Right renal pelvis (tissue), 4 donors: ENCODE measurements around the gene TMEM127. TPM values are rescaled to one million over a fixed set of nuclear protein-coding genes. Genes with fewer than 3 reads are reported as not detected.

Experiments
- DNase-seq, 4 donors: peaks; one replicate each; pipeline ENCODE4 v3.0.0-alpha.2; 2013; ENCODE audit warnings: low read depth in 4 of 4, low spot score in 3 of 4, missing footprints in 1 of 4
- polyA plus RNA-seq, 4 donors: library from polyadenylated mRNA; unstranded; fragments of 120-200 nt; gene quantifications; one replicate each; pipeline ENCODE4 v1.2.1, GENCODE V29; 2013; ENCODE audit not compliant: insufficient read length in 4 of 4

The TMEM127 gene
- polyA plus RNA-seq, 4 donors, result 47.6 to 49.1 (median 48.5) TPM

DNA sequence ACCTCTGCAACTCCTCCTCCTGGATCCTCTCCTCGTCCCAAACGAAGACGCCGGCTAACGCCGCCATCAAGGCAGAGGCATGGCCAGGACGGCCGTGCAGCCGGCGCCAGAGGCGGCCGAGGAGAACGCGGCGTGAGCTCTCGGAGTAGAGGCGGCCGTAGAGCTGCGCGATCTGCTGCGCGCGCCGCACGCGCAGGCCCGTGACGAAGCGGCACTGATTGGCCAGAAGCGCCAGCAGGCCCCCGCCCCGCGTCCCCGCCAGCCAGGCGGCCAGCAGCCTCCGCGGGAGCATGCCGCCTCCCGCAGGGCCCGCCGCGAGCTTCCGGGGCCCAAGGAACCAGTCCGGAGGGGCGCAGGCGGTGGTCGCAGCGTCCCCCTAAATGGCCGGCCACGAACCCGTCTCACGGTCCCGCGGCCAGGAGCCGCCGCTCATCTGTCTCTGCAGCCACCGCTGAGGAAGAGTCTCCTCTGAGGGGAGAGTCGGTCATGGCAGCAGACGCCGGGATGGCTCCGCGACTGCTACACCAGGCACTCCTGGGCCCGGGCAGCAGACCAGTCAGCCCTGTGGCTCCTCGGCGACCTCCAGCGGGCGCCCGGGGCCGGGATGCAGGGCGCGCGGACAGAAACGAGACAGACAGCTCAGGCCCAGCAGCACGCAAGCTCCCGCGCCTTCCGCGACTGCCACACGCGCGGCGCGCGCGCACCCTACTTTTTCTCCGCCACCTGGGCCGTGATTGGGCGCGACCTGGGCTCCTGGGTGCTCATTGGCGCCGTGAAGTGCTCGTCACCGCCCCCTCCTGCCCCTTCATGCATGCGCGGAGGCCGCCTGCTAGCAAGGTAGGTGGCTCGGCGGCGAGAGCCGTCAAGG lies 57.4 kb downstream of the TMEM127 start, which contains the start of gene STARD7:
Gene STARD7, minus strand, starts transcription at position 685 of the 868 bp plus-strand sequence. Its CDS starts 393 bp downstream, at position 292.
- peak; percentile 95 for DNase-seq

DNA sequence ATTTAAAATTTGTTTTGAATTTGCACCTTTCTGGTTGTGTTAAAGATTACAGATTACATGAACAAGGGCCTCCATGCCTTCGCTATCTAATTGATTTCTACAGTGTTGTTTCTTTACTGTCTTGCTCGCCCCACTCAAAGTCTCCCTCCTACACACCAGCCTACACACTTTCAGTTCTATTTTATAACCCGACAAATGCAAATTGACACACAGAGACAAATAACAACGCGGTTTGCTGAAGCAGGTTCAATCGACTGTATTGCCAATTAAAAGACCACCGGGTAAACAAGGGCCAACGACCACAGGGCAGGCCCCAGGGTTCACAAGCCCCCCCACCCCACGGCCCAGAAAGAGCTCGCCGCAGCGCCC lies 58.0 kb downstream of the TMEM127 start:
- peak in 1 of 4 donors; percentile 15 for DNase-seq

DNA sequence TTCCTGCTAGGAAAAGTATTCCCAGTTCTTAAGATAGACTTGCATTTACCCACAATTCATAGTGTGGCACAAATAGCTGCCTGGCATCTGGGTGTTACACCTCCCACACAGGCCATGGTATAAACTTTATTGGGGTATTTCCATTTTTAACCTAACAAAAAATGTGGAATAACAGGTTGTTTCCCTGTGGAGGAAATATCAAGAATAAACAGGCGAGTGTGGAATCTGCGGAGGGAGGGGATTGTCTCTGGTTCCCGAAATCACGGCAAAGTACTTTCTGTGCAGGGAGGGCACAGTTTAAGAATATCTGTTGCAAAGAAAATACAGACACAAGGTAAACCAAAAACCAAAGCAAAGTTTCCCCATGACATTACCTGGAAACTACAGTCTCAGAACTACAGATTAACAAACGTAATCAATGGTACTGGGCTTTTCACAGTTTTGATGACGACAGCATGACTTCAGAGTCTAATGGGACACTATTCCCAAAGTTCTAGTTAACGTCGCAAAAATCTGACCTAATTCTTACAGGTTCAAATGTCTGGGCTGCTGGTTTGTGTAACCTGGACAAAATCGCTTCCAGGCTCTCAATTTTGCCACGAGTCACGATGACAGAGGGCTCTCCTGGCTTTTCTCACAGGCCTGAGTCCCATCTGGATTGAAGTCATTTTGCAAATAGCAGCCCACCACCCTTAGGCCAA lies 58.6 kb downstream of the TMEM127 start:
- peak in 1 of 4 donors; percentile 4 for DNase-seq

DNA sequence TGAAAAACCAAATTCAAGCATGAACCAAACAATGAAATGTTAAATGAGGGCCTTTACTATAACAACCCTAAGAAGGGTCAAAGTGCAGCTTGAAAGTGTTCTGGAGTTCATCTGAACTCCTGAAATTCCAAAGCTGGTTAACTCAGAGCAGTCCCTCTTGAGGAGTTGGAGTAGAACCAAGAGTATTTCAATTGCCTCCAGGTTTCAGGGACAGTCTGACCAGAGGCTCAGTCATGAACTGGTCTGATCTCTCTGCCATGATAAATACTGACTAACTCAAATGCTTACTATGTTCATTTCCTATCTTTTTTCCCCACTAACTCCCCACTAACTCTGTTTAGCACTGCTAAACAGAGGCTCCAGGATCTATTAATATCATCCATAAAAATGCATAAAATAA lies 59.9 kb downstream of the TMEM127 start:
- no peak for DNase-seq

DNA sequence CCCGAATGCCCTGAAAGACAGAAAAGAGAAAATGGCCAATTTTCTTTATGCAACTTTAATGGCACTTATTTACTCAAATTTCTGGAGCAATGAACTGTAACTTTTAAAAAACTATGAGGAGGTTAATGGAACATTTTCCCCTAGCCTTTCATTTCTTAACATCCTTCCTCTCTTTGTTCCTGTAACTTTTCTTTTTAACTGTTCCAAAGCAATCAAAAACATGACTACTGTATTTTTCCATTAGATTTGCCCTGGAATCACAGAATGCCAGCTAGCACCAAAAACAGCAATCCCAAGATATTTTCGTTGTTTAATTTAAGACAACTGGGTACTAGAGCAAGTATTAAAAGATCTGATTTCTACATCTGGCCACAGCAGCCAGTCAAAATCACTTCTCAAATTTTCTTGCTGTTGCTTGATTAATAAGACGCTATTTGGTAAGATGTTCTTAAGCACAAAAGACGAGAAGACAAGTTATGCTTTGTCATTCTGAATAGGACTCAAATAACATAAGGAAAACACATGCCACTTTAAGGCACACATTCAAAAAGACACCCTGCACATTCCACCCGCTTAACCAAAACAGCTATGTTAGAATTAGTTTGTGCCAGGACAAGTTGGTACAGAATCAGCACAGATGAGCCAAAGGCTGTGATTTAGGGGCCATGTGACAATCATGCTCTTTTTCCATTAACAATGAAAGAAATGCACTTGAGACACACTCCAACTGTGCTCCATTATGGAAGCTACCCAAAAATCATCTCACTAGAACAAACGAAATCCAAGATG lies 60.8 kb downstream of the TMEM127 start:
- no peak for DNase-seq

DNA sequence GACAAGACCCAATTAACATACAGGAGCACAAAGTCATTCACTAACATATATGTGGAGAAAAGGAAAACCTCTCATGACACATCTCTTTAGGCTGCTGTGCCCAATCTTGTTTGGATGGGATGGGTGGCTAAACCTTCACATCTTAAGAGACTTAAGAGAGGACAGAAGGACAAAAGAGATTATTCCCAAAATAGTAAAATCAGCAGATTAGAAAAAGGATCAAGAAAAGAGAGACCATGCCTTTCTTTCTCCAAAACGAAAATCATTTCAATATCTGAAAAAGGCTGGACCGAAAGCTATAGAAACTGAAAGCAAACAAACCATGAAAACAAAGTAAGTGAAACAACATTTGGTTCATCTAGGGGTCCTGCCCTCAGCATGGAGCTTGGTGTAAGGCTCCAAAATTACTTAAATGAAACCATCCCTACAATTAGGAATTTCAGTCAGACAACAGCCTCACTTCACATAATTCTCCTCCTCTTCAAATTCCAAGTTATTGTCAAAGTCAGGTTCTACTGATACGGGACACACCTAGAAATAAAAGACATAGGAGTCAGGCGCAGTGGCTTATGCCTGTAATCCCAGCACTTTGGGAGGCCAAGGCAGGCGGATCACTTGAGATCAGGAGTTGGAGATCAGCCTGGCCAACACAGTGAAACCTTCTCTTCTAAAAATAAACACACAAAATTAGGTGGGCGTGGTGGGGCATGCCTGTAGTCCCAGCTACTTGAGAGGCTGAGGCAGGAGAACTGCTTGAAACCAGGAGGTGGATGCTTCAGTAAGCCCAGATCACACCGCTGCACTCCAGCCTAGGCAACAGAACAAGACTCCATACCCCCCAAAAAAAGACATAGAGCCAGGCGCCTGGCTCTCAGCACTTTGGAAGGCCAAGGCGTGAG lies 62.4 kb downstream of the TMEM127 start:
- DNase-seq, result no peak

DNA sequence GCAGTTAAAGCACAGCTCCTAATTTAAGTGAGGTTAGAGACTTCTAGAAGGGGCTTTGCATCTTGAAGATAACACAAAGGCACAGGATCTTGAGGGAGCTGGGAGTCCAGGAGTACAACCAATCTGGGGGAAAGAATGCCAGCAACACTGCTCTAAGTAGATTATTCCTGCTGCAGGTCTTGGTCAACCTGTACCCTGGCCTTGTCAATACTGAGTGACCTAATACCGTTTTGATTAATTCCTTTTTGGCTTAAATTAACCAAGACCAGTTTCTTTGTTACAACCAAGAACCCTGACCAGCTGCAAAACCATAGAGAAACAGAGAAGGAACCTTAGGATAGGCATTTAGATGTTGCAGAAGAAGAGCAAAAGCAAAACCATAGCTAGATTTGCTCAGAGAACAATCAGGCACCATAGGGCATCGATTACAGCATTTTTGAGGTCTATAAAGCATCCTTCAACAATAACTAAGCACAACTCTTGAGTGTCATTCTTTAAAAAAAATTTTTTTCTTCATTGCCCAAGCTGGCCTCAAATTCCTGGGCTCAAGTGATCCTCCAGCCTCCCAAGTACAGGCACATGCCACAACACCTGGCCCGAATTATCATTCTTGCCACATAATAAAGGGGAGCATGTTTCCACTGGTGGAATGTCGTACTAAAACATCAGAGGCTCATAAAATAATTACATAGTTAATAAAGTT lies 63.5 kb downstream of the TMEM127 start:
- DNase-seq, result no peak

DNA sequence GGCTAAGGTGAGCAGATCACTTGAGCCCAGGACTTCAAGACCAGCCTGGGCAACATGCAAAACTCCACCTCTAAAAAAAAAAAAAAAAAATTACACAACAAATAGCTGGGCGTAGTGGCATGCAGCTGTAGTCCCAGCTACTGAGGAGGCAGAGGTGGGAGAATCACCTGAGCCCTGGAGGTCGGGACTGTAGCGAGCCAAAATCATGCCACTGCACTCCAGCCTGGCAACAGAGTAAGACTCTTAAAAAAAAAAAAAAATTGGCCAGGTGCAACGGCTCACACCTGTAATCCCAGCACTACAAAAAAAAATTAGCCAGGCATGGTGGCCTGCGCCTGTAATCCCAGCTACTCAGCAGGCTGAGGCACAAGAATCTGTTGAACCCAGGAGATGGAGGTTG lies 64.5 kb downstream of the TMEM127 start:
- DNase-seq, result no peak

DNA sequence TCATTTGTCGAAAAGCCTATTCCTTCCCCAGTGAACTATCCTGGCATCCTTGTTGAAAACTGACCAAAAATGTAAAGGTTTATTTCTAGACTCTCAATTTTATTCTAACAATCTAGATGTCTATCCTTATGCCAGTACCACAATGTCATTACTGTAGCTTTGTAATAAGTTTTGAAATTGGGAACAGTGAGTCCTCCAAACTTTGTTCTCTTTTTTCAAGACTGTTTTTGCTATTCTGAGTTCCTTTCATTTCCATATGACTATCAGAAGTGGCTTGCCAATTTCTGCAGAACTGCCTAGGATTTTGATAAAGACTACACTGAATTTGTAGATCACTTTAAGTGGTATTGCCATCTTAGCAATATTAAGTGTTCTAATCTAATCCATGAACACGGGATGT lies 66.9 kb downstream of the TMEM127 start:
- no peak for DNase-seq

Other genes with a start within 250 kb of the TMEM127 start
- gene GPAT2, start 231.1 kb downstream of the TMEM127 start, polyA plus RNA-seq, result 1 to 10 TPM; 2.4 to 4.5 (median 3.2) TPM
- gene ADRA2B, start 149.4 kb downstream of the TMEM127 start, polyA plus RNA-seq, result 1 to 10 TPM; 2.8 to 6.3 (median 4.8) TPM
- gene ASTL, start 127.5 kb downstream of the TMEM127 start, polyA plus RNA-seq, result under 1 TPM in 2 of 4 donors, not detected in 2; 0.23 to 0.32 TPM
- gene DUSP2, start 120.6 kb downstream of the TMEM127 start, polyA plus RNA-seq, result 1 to 10 TPM; 3.6 to 6.9 (median 4.1) TPM
- 100 to 1,000 TPM; 125 to 152 (median 147) TPM for gene STARD7, start 57.2 kb downstream of the TMEM127 start, polyA plus RNA-seq
- 10 to 100 TPM; 66.8 to 71.9 (median 68.9) TPM for gene CIAO1, start 228 bp upstream of the TMEM127 start, polyA plus RNA-seq
- gene SNRNP200, start 39.5 kb upstream of the TMEM127 start, polyA plus RNA-seq, result 100 to 1,000 TPM; 164 to 179 (median 169) TPM
- gene ITPRIPL1, start 59.3 kb upstream of the TMEM127 start, polyA plus RNA-seq, result 1 to 10 TPM; 4.4 to 5.3 (median 4.8) TPM
- gene NCAPH, start 69.8 kb upstream of the TMEM127 start, polyA plus RNA-seq, result 10 to 100 TPM; 14.7 to 20.6 (median 18.7) TPM
- 1 to 10 TPM; 4.8 to 7.2 (median 5.7) TPM for gene NEURL3, start 239.4 kb upstream of the TMEM127 start, polyA plus RNA-seq